Lower lobe of right lung (tissue), 2 donors: Measurements from ENCODE around the gene IP6K2. TPM values are rescaled to one million over a fixed set of nuclear protein-coding genes. Genes with fewer than 3 reads are reported as not detected.

ENCODE experiments used
- ATAC-seq, 2 donors: fragments of 200-7000 bp; cut with Tn5 transposase; one replicate each; pipeline ENCODE4 v1.9.1; 2020 to 2022; ENCODE audit warnings: mild to moderate bottlenecking in 2 of 2, moderate library complexity in 2 of 2
- DNase-seq: peaks from one replicate; pipeline ENCODE4 v3.0.0-alpha.2; 2020
- H3K27ac ChIP-seq: fragments of 200-600 bp; one replicate; pipeline ENCODE4 v1.8.0; 2022
- H3K27me3 ChIP-seq: fragments of 200-600 bp; one replicate; pipeline ENCODE4 v1.8.0; 2022; ENCODE audit warnings: low read depth
- H3K36me3 ChIP-seq: fragments of 200-600 bp; one replicate; pipeline ENCODE4 v1.8.0; 2022; ENCODE audit warnings: mild to moderate bottlenecking
- H3K4me1 ChIP-seq: fragments of 200-600 bp; one replicate; pipeline ENCODE4 v1.8.0; 2022
- H3K4me3 ChIP-seq: fragments of 200-600 bp; one replicate; pipeline ENCODE4 v1.8.0; 2022; ENCODE audit warnings: mild to moderate bottlenecking
- H3K9me3 ChIP-seq: fragments of 200-600 bp; one replicate; pipeline ENCODE4 v1.8.0; 2022
- intact Hi-C: fragments of 100-400 bp; cut with DNase I; formaldehyde crosslinking; loops from one replicate; pipeline ENCODE4 v1.11.0; 2022
- microRNA-seq: library from miRNA; unstranded; fragments of <30 nt; microRNA quantifications from one replicate; pipeline ENCODE4 v1.2.0, GENCODE V29; 2020; ENCODE audit warnings: borderline number of aligned reads
- total RNA-seq: library from RNA; stranded (reverse); fragmentation: NEBNext Ultra II Directional; extraction: Animal tissue kit (Norgen Biotek cat#: 25700); gene quantifications from one replicate; pipeline ENCODE4 v1.2.1, GENCODE V29; 2021
- TF ChIP-seq, protein P1 (sequence below): fragments of 200-600 bp; IDR thresholded peaks from one replicate; pipeline ENCODE4 v1.8.0; 2022; ENCODE audit warnings: antibody characterized with exemption, mild to moderate bottlenecking
- donor health status: DM: no; HTN: yes; CAD: no; lungs with severe emphysema.

IP6K2 gene
- total RNA-seq, 1 donor from 2014 or later: 56.3 TPM

DNA sequence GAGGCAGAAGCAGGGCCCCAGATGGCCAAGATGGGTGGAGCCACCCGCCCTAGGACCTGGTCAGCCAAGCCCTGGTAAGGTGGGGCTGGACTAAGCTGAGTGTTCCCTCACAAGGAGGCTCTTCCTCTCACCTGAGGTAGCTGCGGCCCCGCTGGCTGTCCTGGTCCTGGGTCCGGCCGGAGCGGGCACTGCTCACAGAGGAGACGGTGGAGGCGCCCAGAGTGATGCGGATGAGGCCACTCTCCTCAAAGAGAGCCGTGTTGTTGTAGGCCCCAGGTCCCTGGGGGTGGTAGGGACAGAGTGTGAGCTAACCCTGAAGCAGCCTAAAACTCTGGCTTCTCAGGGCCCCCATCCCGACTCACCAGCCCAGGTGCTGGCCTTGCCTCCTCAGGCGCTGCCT lies 74.4 kb downstream of the IP6K2 start:
- H3K27ac ChIP-seq: no peak overlapping the region
- H3K4me1 ChIP-seq: no peaks in the 10 kb centered on the region
- TF ChIP-seq, protein P1, sequence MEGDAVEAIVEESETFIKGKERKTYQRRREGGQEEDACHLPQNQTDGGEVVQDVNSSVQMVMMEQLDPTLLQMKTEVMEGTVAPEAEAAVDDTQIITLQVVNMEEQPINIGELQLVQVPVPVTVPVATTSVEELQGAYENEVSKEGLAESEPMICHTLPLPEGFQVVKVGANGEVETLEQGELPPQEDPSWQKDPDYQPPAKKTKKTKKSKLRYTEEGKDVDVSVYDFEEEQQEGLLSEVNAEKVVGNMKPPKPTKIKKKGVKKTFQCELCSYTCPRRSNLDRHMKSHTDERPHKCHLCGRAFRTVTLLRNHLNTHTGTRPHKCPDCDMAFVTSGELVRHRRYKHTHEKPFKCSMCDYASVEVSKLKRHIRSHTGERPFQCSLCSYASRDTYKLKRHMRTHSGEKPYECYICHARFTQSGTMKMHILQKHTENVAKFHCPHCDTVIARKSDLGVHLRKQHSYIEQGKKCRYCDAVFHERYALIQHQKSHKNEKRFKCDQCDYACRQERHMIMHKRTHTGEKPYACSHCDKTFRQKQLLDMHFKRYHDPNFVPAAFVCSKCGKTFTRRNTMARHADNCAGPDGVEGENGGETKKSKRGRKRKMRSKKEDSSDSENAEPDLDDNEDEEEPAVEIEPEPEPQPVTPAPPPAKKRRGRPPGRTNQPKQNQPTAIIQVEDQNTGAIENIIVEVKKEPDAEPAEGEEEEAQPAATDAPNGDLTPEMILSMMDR: no peak
- H3K9me3 ChIP-seq: no peaks in the 10 kb centered on the region
- no peaks in the 10 kb centered on the region for H3K36me3 ChIP-seq
- H3K4me3 ChIP-seq: no peak overlapping the region
- no peaks in the 10 kb centered on the region for H3K27me3 ChIP-seq
- ATAC-seq (no peak), DNase-seq (no peak)
- intact Hi-C loops: no loop called here

DNA sequence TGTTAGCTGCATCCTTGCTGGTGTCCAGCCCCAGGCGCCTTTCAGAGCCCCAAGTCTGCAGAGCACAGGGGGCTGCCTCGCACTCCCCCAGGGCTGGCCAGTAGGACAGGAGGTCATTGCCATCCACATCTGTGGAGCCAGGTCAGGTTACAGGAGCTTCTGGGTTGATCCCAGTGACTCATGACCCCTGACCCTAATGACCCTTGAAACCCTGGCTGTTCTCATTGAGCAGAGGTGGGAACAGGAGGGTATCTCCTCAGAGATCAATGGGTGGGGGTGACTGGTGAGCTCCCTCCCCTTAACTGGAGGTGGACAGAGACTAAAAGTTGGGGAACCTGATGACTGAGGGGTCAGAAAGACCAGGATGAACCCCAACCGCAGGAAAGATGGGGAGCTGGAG lies 75.6 kb downstream of the IP6K2 start:
- Histone ChIP-seq H3K27me3 (no peaks in the 10 kb centered on the region), H3K9me3 (no peaks in the 10 kb centered on the region), H3K36me3 (no peaks in the 10 kb centered on the region), H3K4me3 (no peak overlapping the region), H3K4me1 (peaks cover 1% of the 10 kb centered on the region), H3K27ac (no peak overlapping the region)
- ATAC-seq (no peak), DNase-seq (no peak)
- TF ChIP-seq, protein P1: no peak
- intact Hi-C loops: no loop called here

DNA sequence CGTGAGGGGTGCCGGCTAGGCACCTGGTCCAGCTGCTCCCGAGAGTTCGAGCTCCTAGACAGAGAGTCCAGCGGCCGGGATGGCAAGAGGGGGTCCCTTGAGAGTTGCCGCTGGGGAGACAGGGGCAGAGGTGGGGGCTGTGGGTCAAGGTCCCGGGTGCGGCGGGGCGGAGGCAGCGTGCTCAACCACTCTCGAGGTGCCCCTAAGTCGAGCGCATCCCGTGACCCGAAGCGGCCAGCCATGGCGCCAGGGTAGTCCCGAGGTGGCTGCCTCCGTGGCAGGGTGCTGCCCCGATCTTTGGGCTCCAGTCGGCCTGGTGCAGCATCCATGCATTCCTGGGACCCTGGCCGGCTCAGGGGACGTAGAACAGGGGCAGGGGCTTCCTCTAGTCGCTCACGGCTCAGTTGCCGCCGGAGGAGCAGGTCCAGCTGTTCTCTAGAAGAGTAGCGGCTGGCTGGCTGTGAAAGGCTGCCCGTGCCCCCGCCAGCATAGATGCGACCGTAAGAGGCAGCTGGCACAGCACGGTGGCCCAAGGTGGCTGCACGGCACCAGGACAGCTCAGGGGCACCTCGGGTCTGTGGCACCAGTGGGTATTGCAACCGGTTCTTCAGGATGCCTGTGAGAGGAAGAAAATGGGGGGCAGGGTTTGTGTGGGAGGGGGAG lies 76.9 kb downstream of the IP6K2 start:
- Histone ChIP-seq H3K4me3 (no peak overlapping the region), H3K9me3 (no peaks in the 10 kb centered on the region), H3K27me3 (no peaks in the 10 kb centered on the region), H3K36me3 (no peaks in the 10 kb centered on the region), H3K4me1 (peaks cover 8% of the 10 kb centered on the region), H3K27ac (no peak overlapping the region)
- intact Hi-C loops: no loop called here
- TF ChIP-seq, protein P1: no peak
- no peak for DNase-seq
- no peak for ATAC-seq

Small RNAs within 50 kb of the gene (microRNA-seq; reads per million reads assigned to microRNA genes)
- not detected for gene MIR4793

Other genes starting within 250 kb of the IP6K2 start
- 187 TPM for gene SHISA5, start 213.0 kb downstream of the IP6K2 start, total RNA-seq
- gene PFKFB4, start 160.4 kb downstream of the IP6K2 start, total RNA-seq: 12.9 TPM
- 0.32 TPM for gene UCN2, start 153.4 kb downstream of the IP6K2 start, total RNA-seq
- gene COL7A1, start 121.9 kb downstream of the IP6K2 start, total RNA-seq: 2.6 TPM
- gene UQCRC1, start 107.6 kb downstream of the IP6K2 start, total RNA-seq: 121 TPM
- gene TMEM89, start 95.5 kb downstream of the IP6K2 start, total RNA-seq: not detected
- gene SLC26A6, start 81.8 kb downstream of the IP6K2 start, total RNA-seq: 20.8 TPM
- 1.0 TPM for gene CELSR3, start 54.3 kb downstream of the IP6K2 start, total RNA-seq
- 20.7 TPM for gene NCKIPSD, start 31.3 kb downstream of the IP6K2 start, total RNA-seq
- 45.5 TPM for gene PRKAR2A, start 130.7 kb upstream of the IP6K2 start, total RNA-seq
- 29.0 TPM for gene SLC25A20, start 181.7 kb upstream of the IP6K2 start, total RNA-seq
- gene ARIH2, start 201.6 kb upstream of the IP6K2 start, total RNA-seq: 87.4 TPM